CD4-positive, CD25-positive, alpha-beta regulatory T cell (primary cell): ENCODE results near the gene BRD7. TPM values are rescaled to one million over a fixed set of nuclear protein-coding genes. Genes with fewer than 3 reads are reported as not detected.

ENCODE experiments used
- ATAC-seq, 2 donors: fragments of 150-1000 bp; cut with Tn5 transposase; one replicate each; pipeline ENCODE4 v1.10.0; 2021; ENCODE audit warnings: low read depth in 2 of 2, moderate number of reproducible peaks in 2 of 2, moderate library complexity in 1 of 2
- DNase-seq, 3 donors: peaks; one replicate each; pipeline versions ENCODE4 v3.0.0 to v3.0.0-alpha.2; 2012 to 2022; ENCODE audit warnings: mixed read lengths in 1 of 3
- H3K27ac ChIP-seq: one replicate; pipeline ENCODE4 v1.7.0; 2013; ENCODE audit warnings: mild to moderate bottlenecking, low read length; ENCODE audit not compliant: insufficient read depth, poor library complexity, severe bottlenecking
- H3K27me3 ChIP-seq: one replicate; pipeline ENCODE4 v1.7.0; 2013; ENCODE audit warnings: low read length; ENCODE audit not compliant: control insufficient read depth, insufficient read depth
- H3K36me3 ChIP-seq: one replicate; pipeline ENCODE4 v1.7.0; 2013; ENCODE audit warnings: mild to moderate bottlenecking, low read length, moderate library complexity; ENCODE audit not compliant: control insufficient read depth, insufficient read depth
- H3K4me1 ChIP-seq: 2 replicates; pipeline ENCODE4 v1.7.0; 2013; ENCODE audit warnings: mild to moderate bottlenecking, low read length; ENCODE audit not compliant: insufficient read depth, control insufficient read depth, poor library complexity, severe bottlenecking
- H3K4me3 ChIP-seq: one replicate; pipeline ENCODE4 v1.7.0; 2013; ENCODE audit warnings: low read depth, mild to moderate bottlenecking, low read length, moderate library complexity
- H3K9me3 ChIP-seq, 2 experiments: 1 replicate in 1 of 2; 2 replicates in 1 of 2; pipeline ENCODE4 v1.7.0; 2013; ENCODE audit warnings: low read length in 2 of 2, mild to moderate bottlenecking in 1 of 2, moderate library complexity in 1 of 2; ENCODE audit not compliant: control insufficient read depth in 2 of 2
- H3K27ac Mint-ChIP-seq, 3 donors: one replicate each; pipeline ENCODE4 v1.8.0; 2020 to 2022; ENCODE audit warnings: mild to moderate bottlenecking in 3 of 3, mixed read lengths in 3 of 3, moderate library complexity in 2 of 3
- H3K27me3 Mint-ChIP-seq: one replicate; pipeline ENCODE4 v1.8.0; 2022; ENCODE audit warnings: mild to moderate bottlenecking, mixed read lengths
- H3K36me3 Mint-ChIP-seq: one replicate; pipeline ENCODE4 v1.8.0; 2020; ENCODE audit warnings: mixed read lengths
- H3K4me1 Mint-ChIP-seq, 4 donors: one replicate each; pipeline ENCODE4 v1.8.0; 2020 to 2022; ENCODE audit warnings: mixed read lengths in 4 of 4, mild to moderate bottlenecking in 1 of 4
- H3K4me3 Mint-ChIP-seq, 4 donors: one replicate each; pipeline ENCODE4 v1.8.0; 2020 to 2022; ENCODE audit warnings: mild to moderate bottlenecking in 4 of 4, mixed read lengths in 4 of 4, moderate library complexity in 3 of 4
- H3K9me3 Mint-ChIP-seq, 7 donors: one replicate each; pipeline ENCODE4 v1.8.0; 2020 to 2022; ENCODE audit warnings: mixed read lengths in 7 of 7, mild to moderate bottlenecking in 3 of 7, moderate library complexity in 2 of 7
- polyA plus RNA-seq, 4 donors: library from polyadenylated mRNA; unstranded; fragments of 300-500 nt; fragmentation: Illumina TruSeq; gene quantifications; one replicate each; pipeline ENCODE4 v1.2.3, GENCODE V29; 2021
- total RNA-seq: library from RNA; stranded (reverse); gene quantifications from one replicate; pipeline ENCODE4 v1.2.3, GENCODE V29; 2022

The BRD7 gene
- total and polyA plus RNA-seq, 5 donors from 2014 or later: 23.3 to 88.6 (median 37.4) TPM

DNA sequence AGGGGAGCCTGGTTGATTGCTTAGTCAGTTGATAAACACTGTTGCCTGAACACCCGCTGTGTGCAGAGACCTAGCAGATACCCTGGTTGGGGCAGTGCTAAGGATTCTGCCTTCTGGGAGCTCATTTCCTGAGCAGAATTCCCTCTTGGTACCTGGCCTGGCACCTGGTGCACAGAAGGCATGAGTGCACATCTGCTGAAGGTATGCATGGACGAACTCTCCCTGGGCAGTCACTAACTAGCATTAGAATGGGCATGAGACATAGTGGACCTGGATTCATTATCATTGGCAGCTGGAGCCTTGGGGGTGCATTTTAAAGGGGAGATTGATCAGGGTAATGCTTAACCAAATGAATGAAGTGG, 89.3 kb downstream of the BRD7 start:
- no peaks in the 10 kb centered on the region for H3K9me3 ChIP-seq
- no peaks in the 10 kb centered on the region for H3K27me3 ChIP-seq
- no peak for DNase-seq
- H3K4me3 ChIP-seq: peak overlapping the region; percentile 32
- H3K27me3 Mint-ChIP-seq: no peaks in the 10 kb centered on the region
- no peaks in the 10 kb centered on the region for H3K36me3 ChIP-seq
- H3K4me3 Mint-ChIP-seq: peak overlapping the region; percentile 3 to 98 (median 62)
- peaks cover 26 to 99% (median 66%) of the 10 kb centered on the region in 4 donors for H3K4me1 Mint-ChIP-seq
- no peak for ATAC-seq
- H3K27ac Mint-ChIP-seq: peak overlapping the region; percentile 21 to 87 (median 66)
- H3K27ac ChIP-seq: peak overlapping the region; percentile 62
- peaks cover 8% of the 10 kb centered on the region for H3K36me3 Mint-ChIP-seq
- peaks cover 100% of the 10 kb centered on the region for H3K4me1 ChIP-seq
- no peaks in the 10 kb centered on the region for H3K9me3 Mint-ChIP-seq

- H3K4me3 Mint-ChIP-seq: peak overlapping the region; percentile 56 to 98 (median 75)
- peak overlapping the region; percentile 66 to 92 (median 87) for H3K27ac Mint-ChIP-seq
- peak overlapping the region; percentile 54 for H3K4me3 ChIP-seq
- H3K27ac ChIP-seq: peak overlapping the region; percentile 62
- H3K9me3 Mint-ChIP-seq: no peaks in the 10 kb centered on the region
- no peaks in the 10 kb centered on the region for H3K9me3 ChIP-seq
- H3K4me1 Mint-ChIP-seq: peaks cover 26 to 99% (median 69%) of the 10 kb centered on the region in 4 donors
- H3K4me1 ChIP-seq: peaks cover 99% of the 10 kb centered on the region
- no peaks in the 10 kb centered on the region for H3K27me3 Mint-ChIP-seq
- peaks cover 10% of the 10 kb centered on the region for H3K36me3 Mint-ChIP-seq
- no peak for ATAC-seq
- no peaks in the 10 kb centered on the region for H3K36me3 ChIP-seq
- H3K27me3 ChIP-seq: no peaks in the 10 kb centered on the region
- DNase-seq: no peak
These were observed 90.5 kb downstream of the BRD7 start for GRCh38 chr16:50278251-50278650.

DNA sequence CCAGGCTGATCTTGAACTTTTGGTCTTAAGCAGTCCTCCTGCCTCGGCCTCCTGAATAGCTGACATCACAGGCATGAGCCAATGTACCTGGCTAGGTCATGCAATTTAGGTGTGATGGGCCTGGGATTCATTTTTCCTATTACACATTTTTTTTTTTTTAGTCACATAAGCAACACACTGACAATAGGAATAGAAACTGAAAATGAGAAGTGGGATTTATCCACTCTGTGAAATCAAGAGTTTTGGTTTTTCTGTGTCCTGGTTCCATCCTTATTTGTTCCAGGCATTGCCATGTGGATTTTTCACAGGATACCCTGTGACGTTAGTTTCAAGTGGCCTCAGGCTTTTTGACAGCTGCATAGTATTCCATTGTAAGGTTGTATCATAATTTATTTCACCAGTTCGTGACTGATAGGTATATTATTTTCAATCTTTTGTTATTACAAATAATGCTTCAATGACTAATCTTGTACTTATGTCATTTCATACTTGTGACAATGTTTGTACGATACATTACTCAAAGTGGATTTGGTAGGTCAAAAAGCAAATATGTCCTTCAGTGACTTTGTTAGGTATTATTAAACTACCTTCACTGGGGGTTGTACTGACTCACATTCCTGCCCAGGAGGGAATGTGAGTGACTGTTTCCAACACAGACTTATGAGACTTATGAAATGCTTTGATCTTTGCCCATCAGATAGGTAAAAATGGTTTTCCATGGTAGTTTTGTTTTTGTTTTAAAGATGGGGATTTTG, 91.8 kb downstream of the BRD7 start:
- DNase-seq: no peak
- peak overlapping the region; percentile 20 for H3K4me3 ChIP-seq
- no peaks in the 10 kb centered on the region for H3K27me3 Mint-ChIP-seq

GRCh38 chr16:50276326-50276640, 92.5 kb downstream of the BRD7 start:
- Mint-ChIP-seq H3K27me3 (no peaks in the 10 kb centered on the region), H3K9me3 (no peaks in the 10 kb centered on the region), H3K36me3 (peaks cover 18% of the 10 kb centered on the region), H3K4me3 (peak overlapping the region; percentile 78 to 98 (median 92)), H3K4me1 (peaks cover 26 to 99% (median 67%) of the 10 kb centered on the region in 4 donors), H3K27ac (peak overlapping the region; percentile 31 to 99 (median 98))
- ATAC-seq: no peak
- Histone ChIP-seq H3K4me3 (no peak overlapping the region), H3K27me3 (no peaks in the 10 kb centered on the region), H3K36me3 (no peaks in the 10 kb centered on the region), H3K4me1 (peaks cover 99% of the 10 kb centered on the region), H3K27ac (peak overlapping the region; percentile 88), H3K9me3 (no peaks in the 10 kb centered on the region)
- DNase-seq: no peak

More for the DNA sequence above, 91.8 kb downstream of the BRD7 start:
- Histone ChIP-seq H3K4me1 (peaks cover 99% of the 10 kb centered on the region), H3K27ac (peak overlapping the region; percentile 62), H3K9me3 (no peaks in the 10 kb centered on the region), H3K36me3 (no peaks in the 10 kb centered on the region), H3K27me3 (no peaks in the 10 kb centered on the region)
- peaks cover 18% of the 10 kb centered on the region for H3K36me3 Mint-ChIP-seq
- H3K4me1 Mint-ChIP-seq: peaks cover 26 to 99% (median 67%) of the 10 kb centered on the region in 4 donors
- ATAC-seq: no peak
- peak overlapping the region; percentile 66 to 92 (median 87) for H3K27ac Mint-ChIP-seq
- H3K4me3 Mint-ChIP-seq: peak overlapping the region; percentile 68 to 98 (median 80)
- H3K9me3 Mint-ChIP-seq: no peaks in the 10 kb centered on the region

- Histone ChIP-seq H3K4me3 (peak overlapping the region; percentile 61), H3K9me3 (no peaks in the 10 kb centered on the region), H3K4me1 (peaks cover 99% of the 10 kb centered on the region), H3K27me3 (no peaks in the 10 kb centered on the region), H3K27ac (peak overlapping the region; percentile 88), H3K36me3 (no peaks in the 10 kb centered on the region)
- H3K4me1 Mint-ChIP-seq: peaks cover 26 to 99% (median 70%) of the 10 kb centered on the region in 4 donors
- DNase-seq (no peak), ATAC-seq (no peak)
- no peaks in the 10 kb centered on the region for H3K9me3 Mint-ChIP-seq
- H3K36me3 Mint-ChIP-seq: peaks cover 22% of the 10 kb centered on the region
- no peaks in the 10 kb centered on the region for H3K27me3 Mint-ChIP-seq
- peak overlapping the region; percentile 98 to 99 (median 99) for H3K27ac Mint-ChIP-seq
- H3K4me3 Mint-ChIP-seq: peak overlapping the region; percentile 90 to 98 (median 96)
These were observed 93.1 kb downstream of the BRD7 start for GRCh38 chr16:50275428-50276325.

GRCh38 chr16:50275098-50275415, 93.7 kb downstream of the BRD7 start:
- peak overlapping the region; percentile 61 for H3K4me3 ChIP-seq
- Mint-ChIP-seq H3K27me3 (no peaks in the 10 kb centered on the region), H3K9me3 (no peaks in the 10 kb centered on the region), H3K36me3 (peaks cover 21% of the 10 kb centered on the region), H3K27ac (peak overlapping the region; percentile 98 to 99 (median 99)), H3K4me1 (peaks cover 20 to 99% (median 69%) of the 10 kb centered on the region in 4 donors), H3K4me3 (peak overlapping the region; percentile 90 to 98 (median 96))
- H3K9me3 ChIP-seq: no peaks in the 10 kb centered on the region
- peaks cover 99% of the 10 kb centered on the region for H3K4me1 ChIP-seq
- DNase-seq: no peak
- peak overlapping the region; percentile 88 for H3K27ac ChIP-seq
- no peak for ATAC-seq
- H3K27me3 ChIP-seq: no peaks in the 10 kb centered on the region
- H3K36me3 ChIP-seq: no peaks in the 10 kb centered on the region

DNA sequence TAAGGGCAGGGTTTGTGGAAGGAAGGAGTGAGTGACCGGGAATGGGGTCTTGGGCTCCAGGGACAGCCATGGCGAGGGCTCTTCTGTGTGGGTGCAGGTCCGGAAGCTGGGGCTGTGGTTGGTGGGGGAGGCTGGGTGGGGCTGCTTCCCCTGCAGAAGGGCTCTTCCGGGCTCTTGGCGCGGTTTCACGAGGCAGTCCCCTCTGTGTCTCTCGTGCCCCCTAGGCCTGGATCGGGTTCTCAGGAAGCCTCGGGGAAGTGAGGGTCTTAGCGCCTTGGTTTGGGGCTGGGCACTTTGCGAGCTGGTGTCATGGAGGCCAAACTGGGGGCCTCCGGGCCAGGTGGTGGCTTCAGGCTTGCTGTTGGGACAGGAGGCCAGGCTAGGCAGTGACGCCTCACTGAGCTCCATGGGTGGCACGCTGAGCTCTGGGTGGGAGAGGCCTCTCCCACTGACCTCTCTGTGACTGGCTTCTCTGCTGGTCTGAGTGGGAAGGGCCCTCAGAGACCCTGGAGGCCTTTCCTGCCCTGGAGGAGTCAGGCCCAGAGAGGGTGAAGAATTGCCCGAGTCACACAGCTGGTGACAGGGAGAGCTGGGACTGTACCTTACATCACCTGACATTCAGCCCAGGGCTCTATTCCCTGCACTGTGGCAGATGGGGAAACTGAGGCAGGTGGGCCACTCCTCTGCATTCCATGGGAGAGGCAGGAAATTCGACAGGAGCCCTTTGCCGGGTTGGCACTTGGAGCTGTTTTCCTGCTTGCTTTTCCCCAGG, 94.3 kb downstream of the BRD7 start:
- DNase-seq (peak; percentile 47 to 89 (median 66)), ATAC-seq (peak; percentile 77 to 80)
- Mint-ChIP-seq H3K27ac (peak overlapping the region; percentile 98 to 99 (median 99)), H3K4me1 (peaks cover 15 to 99% (median 69%) of the 10 kb centered on the region in 4 donors), H3K27me3 (no peaks in the 10 kb centered on the region), H3K9me3 (no peaks in the 10 kb centered on the region), H3K36me3 (peaks cover 19% of the 10 kb centered on the region), H3K4me3 (peak overlapping the region; percentile 90 to 98 (median 96))
- peaks cover 99% of the 10 kb centered on the region for H3K4me1 ChIP-seq
- no peaks in the 10 kb centered on the region for H3K36me3 ChIP-seq
- no peaks in the 10 kb centered on the region for H3K27me3 ChIP-seq
- H3K4me3 ChIP-seq: peak overlapping the region; percentile 64
- H3K27ac ChIP-seq: peak overlapping the region; percentile 88
- H3K9me3 ChIP-seq: no peaks in the 10 kb centered on the region
